PC-9 (cell line): ENCODE results near the gene LAMP5. TPM values are rescaled to one million over a fixed set of nuclear protein-coding genes. Genes with fewer than 3 reads are reported as not detected.

ENCODE experiments used
- BruUV-seq: library from RNA; stranded (reverse); fragments of 400-500 nt; replicated peaks from 2 replicates; lab custom pipeline; 2021; lab: Mats Ljungman, UMichigan
- CTCF ChIA-PET: fragments of 300-600 bp; sonication (Branson Sonifier 250); formaldehyde crosslinking; loops from one replicate; lab custom pipeline; 2022; ENCODE audit warnings: antibody characterized with exemption; lab: Charles Lee
- POLR2A ChIA-PET: fragments of 300-600 bp; sonication (Branson Sonifier 250); formaldehyde crosslinking; loops from one replicate; lab custom pipeline; 2022; ENCODE audit warnings: antibody characterized with exemption; ENCODE audit not compliant: unreplicated experiment; lab: Charles Lee
- DNase-seq, 2 experiments: peaks; one replicate each; pipeline versions ENCODE4 v3.0.0 to v3.0.0-alpha.2; 2015 to 2022; ENCODE audit warnings: mixed read lengths in 1 of 2
- H2AFZ ChIP-seq: fragments of 200-600 bp; sonication (generic); 2 replicates; pipeline ENCODE4 v1.8.1; 2017; ENCODE audit warnings: antibody characterized with exemption
- H3F3A ChIP-seq: fragments of 200-600 bp; sonication (generic); 2 replicates; pipeline ENCODE4 v1.8.1; 2017; ENCODE audit warnings: antibody characterized with exemption, mild to moderate bottlenecking, low read depth; ENCODE audit not compliant: insufficient read depth
- H3K27ac ChIP-seq: fragments of 200-600 bp; sonication (generic); 2 replicates; pipeline ENCODE4 v1.6.1; 2016; ENCODE audit warnings: mixed run types
- H3K27me3 ChIP-seq: fragments of 200-600 bp; sonication (generic); 2 replicates; pipeline ENCODE4 v1.6.1; 2016; ENCODE audit warnings: low read depth, mixed run types; ENCODE audit not compliant: insufficient read depth
- H3K36me3 ChIP-seq: fragments of 200-600 bp; sonication (generic); 2 replicates; pipeline ENCODE4 v1.6.1; 2016; ENCODE audit warnings: low read depth, mixed run types
- H3K4me1 ChIP-seq: fragments of 200-600 bp; sonication (generic); replicated peaks from 2 replicates; pipeline ENCODE4 v1.6.1; 2016; ENCODE audit warnings: mixed run types; ENCODE audit not compliant: insufficient read depth
- H3K4me2 ChIP-seq: fragments of 200-600 bp; sonication (generic); 2 replicates; pipeline ENCODE4 v1.6.1; 2017; ENCODE audit warnings: mixed run types
- H3K4me3 ChIP-seq: fragments of 200-600 bp; sonication (generic); 2 replicates; pipeline ENCODE4 v1.6.1; 2016; ENCODE audit warnings: mixed run types
- H3K79me2 ChIP-seq: fragments of 200-600 bp; sonication (generic); 2 replicates; pipeline ENCODE4 v1.6.1; 2017; ENCODE audit warnings: low read depth, mixed run types
- H3K9me2 ChIP-seq: fragments of 200-600 bp; sonication (generic); 2 replicates; pipeline ENCODE4 v1.8.1; 2017; ENCODE audit warnings: mild to moderate bottlenecking; ENCODE audit not compliant: insufficient read depth
- H3K9me3 ChIP-seq: fragments of 200-600 bp; sonication (generic); 2 replicates; pipeline ENCODE4 v1.8.1; 2016; ENCODE audit warnings: low read depth; ENCODE audit not compliant: insufficient read depth
- H4K20me1 ChIP-seq: fragments of 200-600 bp; sonication (generic); 2 replicates; pipeline ENCODE4 v1.8.1; 2017; ENCODE audit not compliant: insufficient read depth
- EZH2 ChIP-seq: fragments of 200-600 bp; sonication (generic); IDR thresholded peaks from 2 replicates; pipeline ENCODE4 v1.8.0; 2017; ENCODE audit warnings: antibody characterized with exemption, low read depth
- intact Hi-C: fragments of 100-400 bp; cut with micrococcal nuclease; formaldehyde crosslinking; loops from one replicate; pipeline ENCODE4 v1.10.0; 2022; ENCODE audit not compliant: unreplicated experiment
- total RNA-seq: library from RNA; stranded (reverse); gene quantifications from 2 replicates; pipeline ENCODE4 v1.2.3, GENCODE V29; 2021
- TF ChIP-seq, protein P1 (sequence below): fragments of 200-600 bp; sonication (generic); conservative IDR thresholded peaks from 2 replicates; pipeline ENCODE4 v1.6.1; 2017; ENCODE audit warnings: mixed run types, antibody characterized with exemption, mild to moderate bottlenecking, moderate library complexity

The LAMP5 gene
- total RNA-seq, 1 experiment from 2014 or later: not detected

GRCh38 chr20:9488063-9488462, 26.3 kb upstream of the LAMP5 start:
- Histone ChIP-seq H3K4me3 (no peak overlapping the region), H3F3A (no peaks in the 10 kb centered on the region), H3K27ac (no peak overlapping the region), H3K27me3 (peaks cover 27% of the 10 kb centered on the region), H2AFZ (no peak overlapping the region), H3K9me2 (no peaks in the 10 kb centered on the region), H3K79me2 (no peaks in the 10 kb centered on the region), H3K4me2 (no peak overlapping the region), H4K20me1 (no peaks in the 10 kb centered on the region), H3K9me3 (no peaks in the 10 kb centered on the region), H3K36me3 (no peaks in the 10 kb centered on the region), H3K4me1 (no peaks in the 10 kb centered on the region)
- ChIA-PET POLR2A (no interaction called here), CTCF (no interaction called here)
- TF ChIP-seq, protein P1, sequence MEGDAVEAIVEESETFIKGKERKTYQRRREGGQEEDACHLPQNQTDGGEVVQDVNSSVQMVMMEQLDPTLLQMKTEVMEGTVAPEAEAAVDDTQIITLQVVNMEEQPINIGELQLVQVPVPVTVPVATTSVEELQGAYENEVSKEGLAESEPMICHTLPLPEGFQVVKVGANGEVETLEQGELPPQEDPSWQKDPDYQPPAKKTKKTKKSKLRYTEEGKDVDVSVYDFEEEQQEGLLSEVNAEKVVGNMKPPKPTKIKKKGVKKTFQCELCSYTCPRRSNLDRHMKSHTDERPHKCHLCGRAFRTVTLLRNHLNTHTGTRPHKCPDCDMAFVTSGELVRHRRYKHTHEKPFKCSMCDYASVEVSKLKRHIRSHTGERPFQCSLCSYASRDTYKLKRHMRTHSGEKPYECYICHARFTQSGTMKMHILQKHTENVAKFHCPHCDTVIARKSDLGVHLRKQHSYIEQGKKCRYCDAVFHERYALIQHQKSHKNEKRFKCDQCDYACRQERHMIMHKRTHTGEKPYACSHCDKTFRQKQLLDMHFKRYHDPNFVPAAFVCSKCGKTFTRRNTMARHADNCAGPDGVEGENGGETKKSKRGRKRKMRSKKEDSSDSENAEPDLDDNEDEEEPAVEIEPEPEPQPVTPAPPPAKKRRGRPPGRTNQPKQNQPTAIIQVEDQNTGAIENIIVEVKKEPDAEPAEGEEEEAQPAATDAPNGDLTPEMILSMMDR: no peak
- TF ChIP-seq EZH2: no peak
- intact Hi-C loops: no loop called here
- no TSS peak for BruUV-seq
- no peak for DNase-seq

DNA sequence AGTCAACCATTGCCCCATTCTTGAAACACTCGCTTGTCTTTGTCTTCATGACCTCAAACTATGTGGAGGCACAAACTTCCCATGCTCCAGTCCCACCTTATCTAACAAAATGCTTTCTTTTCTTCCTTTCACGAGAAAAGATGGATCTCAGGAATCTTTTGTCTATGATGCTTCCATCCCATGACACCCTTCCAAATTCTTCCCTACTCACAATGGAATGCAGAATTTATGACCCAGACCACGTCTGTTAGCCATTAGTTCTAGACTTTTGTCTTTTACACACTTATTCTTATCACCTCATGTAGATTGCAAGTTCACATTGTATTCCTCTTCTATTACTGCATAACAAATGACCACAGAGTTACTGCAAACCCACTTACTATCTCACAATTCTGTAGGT, 24.2 kb upstream of the LAMP5 start:
- BruUV-seq: no TSS peak
- Histone ChIP-seq H3K27me3 (peaks cover 45% of the 10 kb centered on the region), H3F3A (no peaks in the 10 kb centered on the region), H3K4me3 (no peak overlapping the region), H3K9me2 (no peaks in the 10 kb centered on the region), H3K79me2 (no peaks in the 10 kb centered on the region), H2AFZ (no peak overlapping the region), H3K4me1 (no peaks in the 10 kb centered on the region), H3K4me2 (no peak overlapping the region), H4K20me1 (no peaks in the 10 kb centered on the region), H3K36me3 (no peaks in the 10 kb centered on the region), H3K27ac (no peak overlapping the region), H3K9me3 (no peaks in the 10 kb centered on the region)
- no peak for TF ChIP-seq EZH2
- TF ChIP-seq, protein P1: no peak
- POLR2A ChIA-PET: no interaction called here
- CTCF ChIA-PET: no interaction called here
- intact Hi-C loops: no loop called here
- DNase-seq: no peak

DNA sequence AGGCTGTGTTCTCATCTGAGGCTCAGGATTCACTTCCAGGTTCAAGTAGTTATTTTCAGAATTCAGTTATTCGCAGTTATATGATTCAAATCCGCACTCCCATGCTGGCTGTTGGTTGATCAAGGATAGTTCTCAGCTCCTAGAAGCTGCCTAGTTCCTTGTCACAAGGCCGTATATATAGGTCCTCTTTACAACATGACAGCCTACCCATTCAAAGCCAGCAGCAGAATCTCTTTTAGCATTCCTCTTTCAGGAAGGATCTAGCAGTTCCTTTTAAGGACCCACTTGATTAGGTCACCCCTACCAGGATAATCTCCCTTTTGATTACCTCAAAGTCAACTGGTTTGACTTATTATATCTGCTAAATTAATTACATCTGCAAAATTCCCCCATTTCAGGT, 23.8 kb upstream of the LAMP5 start:
- no peak for TF ChIP-seq EZH2
- ChIA-PET CTCF (no interaction called here), POLR2A (no interaction called here)
- BruUV-seq: no TSS peak
- no peak for DNase-seq
- H3K4me1 ChIP-seq: no peaks in the 10 kb centered on the region
- no peak overlapping the region for H3K27ac ChIP-seq
- H3K4me3 ChIP-seq: no peak overlapping the region
- no peaks in the 10 kb centered on the region for H4K20me1 ChIP-seq
- no peak overlapping the region for H3K4me2 ChIP-seq
- intact Hi-C loops: no loop called here
- H3K27me3 ChIP-seq: peaks cover 50% of the 10 kb centered on the region
- H3K79me2 ChIP-seq: no peaks in the 10 kb centered on the region
- no peak overlapping the region for H2AFZ ChIP-seq
- H3K9me2 ChIP-seq: no peaks in the 10 kb centered on the region
- H3K36me3 ChIP-seq: no peaks in the 10 kb centered on the region
- H3K9me3 ChIP-seq: no peaks in the 10 kb centered on the region
- H3F3A ChIP-seq: no peaks in the 10 kb centered on the region

- no TSS peak for BruUV-seq
- no peak overlapping the region for H3K4me3 ChIP-seq
- no peaks in the 10 kb centered on the region for H3F3A ChIP-seq
- H3K79me2 ChIP-seq: no peaks in the 10 kb centered on the region
- H4K20me1 ChIP-seq: no peaks in the 10 kb centered on the region
- H3K36me3 ChIP-seq: no peaks in the 10 kb centered on the region
- no peaks in the 10 kb centered on the region for H3K4me1 ChIP-seq
- H3K27ac ChIP-seq: no peak overlapping the region
- no peaks in the 10 kb centered on the region for H3K9me3 ChIP-seq
- intact Hi-C loops: no loop called here
- no peaks in the 10 kb centered on the region for H3K9me2 ChIP-seq
- DNase-seq: no peak
- ChIA-PET CTCF (no interaction called here), POLR2A (no interaction called here)
- H3K27me3 ChIP-seq: peaks cover 56% of the 10 kb centered on the region
- H3K4me2 ChIP-seq: no peak overlapping the region
- H2AFZ ChIP-seq: no peak overlapping the region
- TF ChIP-seq, protein P1: no peak
- TF ChIP-seq EZH2: no peak
Measured at GRCh38 chr20:9491324-9491723, 23.1 kb upstream of the LAMP5 start.
